HG03442 (cell line): ENCODE results near the gene ITPR3.
A peak's percentile ranks its signal among the peaks of the same experiment; 100 is the strongest.

ENCODE experiments used
- ATAC-seq: cut with Tn5 transposase; IDR thresholded peaks from one replicate; pipeline ENCODE4 v1.9.1; 2021; ENCODE audit warnings: mild to moderate bottlenecking, moderate library complexity; ENCODE audit not compliant: unreplicated experiment

Gene ITPR3

GRCh38 chr6:33633462-33634158, 12.5 kb downstream of the ITPR3 start:
- peak; percentile 57 for ATAC-seq

GRCh38 chr6:33634161-33634727, 13.1 kb downstream of the ITPR3 start:
- ATAC-seq, result no peak

GRCh38 chr6:33634946-33635345, 13.8 kb downstream of the ITPR3 start:
- no peak for ATAC-seq

- no peak for ATAC-seq
Measured at GRCh38 chr6:33636655-33637054, 15.5 kb downstream of the ITPR3 start.

- no peak for ATAC-seq
Measured at GRCh38 chr6:33638556-33638955, 17.4 kb downstream of the ITPR3 start.

- ATAC-seq, result no peak
Measured at GRCh38 chr6:33639559-33639958, 18.4 kb downstream of the ITPR3 start.

GRCh38 chr6:33640361-33640760, 19.2 kb downstream of the ITPR3 start:
- ATAC-seq, result no peak

- no peak for ATAC-seq
Measured at GRCh38 chr6:33641144-33641543, 20.0 kb downstream of the ITPR3 start.

- no peak for ATAC-seq
Measured at GRCh38 chr6:33641602-33642001, 20.5 kb downstream of the ITPR3 start.

- no peak for ATAC-seq
Measured at GRCh38 chr6:33642897-33643296, 21.8 kb downstream of the ITPR3 start.

GRCh38 chr6:33651403-33651802, 30.3 kb downstream of the ITPR3 start:
- no peak for ATAC-seq

GRCh38 chr6:33652002-33652401, 30.9 kb downstream of the ITPR3 start:
- no peak for ATAC-seq

- ATAC-seq, result no peak
Measured at GRCh38 chr6:33654831-33655554, 33.9 kb downstream of the ITPR3 start.

GRCh38 chr6:33656844-33657243, 35.7 kb downstream of the ITPR3 start:
- no peak for ATAC-seq

- ATAC-seq, result no peak
Measured at GRCh38 chr6:33658982-33659689, 38.0 kb downstream of the ITPR3 start.

- no peak for ATAC-seq
Measured at GRCh38 chr6:33659986-33660385, 38.9 kb downstream of the ITPR3 start.

- ATAC-seq, result no peak
Measured at GRCh38 chr6:33661106-33661838, 40.1 kb downstream of the ITPR3 start.

GRCh38 chr6:33662318-33662717, 41.2 kb downstream of the ITPR3 start:
- no peak for ATAC-seq

- ATAC-seq, result no peak
Measured at GRCh38 chr6:33663028-33663427, 41.9 kb downstream of the ITPR3 start.

- no peak for ATAC-seq
Measured at GRCh38 chr6:33663727-33664449, 42.8 kb downstream of the ITPR3 start.
